HCT116 (cell line): ENCODE measurements around the gene NAPSA. TPM values are rescaled to one million over a fixed set of nuclear protein-coding genes. Genes with fewer than 3 reads are reported as not detected.

Experiments
- ATAC-seq: fragments of 200-7000 bp; cut with Tn5 transposase; 2 replicates; pipeline ENCODE4 v1.9.1; 2020; ENCODE audit warnings: mild to moderate bottlenecking, moderate library complexity
- BruUV-seq: library from RNA; stranded (reverse); fragments of 400-500 nt; replicated peaks from 2 replicates; lab custom pipeline; 2021; lab: Mats Ljungman, UMichigan
- CTCF ChIA-PET: fragments of 300-600 bp; sonication (Branson Sonifier 250); formaldehyde crosslinking; loops from one replicate; lab custom pipeline; 2021; ENCODE audit warnings: antibody characterized with exemption; lab: Charles Lee
- POLR2A ChIA-PET: fragments of 300-600, 350-600 bp; sonication (Branson Sonifier 250); formaldehyde crosslinking; loops from one replicate; lab custom pipeline; 2021; ENCODE audit warnings: antibody characterized with exemption; lab: Charles Lee
- RAD21 ChIA-PET, 2 experiments: fragments of 300-600 bp; sonication (Branson Sonifier 250); formaldehyde crosslinking; loops; one replicate each; lab custom pipeline; 2023; ENCODE audit warnings: low total read pairs in 2 of 2; ENCODE audit not compliant: uncharacterized antibody in 2 of 2, unreplicated experiment in 2 of 2, low non-redundant PET in 1 of 2; lab: Charles Lee
- DNase-seq: peaks from one replicate; pipeline ENCODE4 v3.0.0-alpha.2; 2010; ENCODE audit warnings: low read depth, low spot score
- H2AFZ ChIP-seq: fragments of 200-600 bp; shearing (Covaris generic), sonication (generic); 2 replicates; pipeline ENCODE4 v1.6.1; 2017; ENCODE audit warnings: low read depth, mixed run types, mixed read lengths, antibody characterized with exemption, low read length; ENCODE audit not compliant: poor library complexity, severe bottlenecking
- H3K27ac ChIP-seq: 2 replicates; pipeline ENCODE4 v1.5.1; 2012; ENCODE audit warnings: low read depth, low read length
- H3K27me3 ChIP-seq: fragments of 200-600 bp; sonication (generic); 2 replicates; pipeline ENCODE4 v1.6.1; 2016; ENCODE audit warnings: mixed run types, low read length, mixed read lengths; ENCODE audit not compliant: insufficient read depth
- H3K36me3 ChIP-seq, 2 experiments: fragments of 200-500 bp in 1 of 2; fragments of 200-600 bp in 1 of 2; sonication (Bioruptor generic) in 1 of 2; sonication (generic) in 1 of 2; 2 replicates each; pipeline versions ENCODE4 v1.5.1 to v1.6.1; 2014 to 2016; ENCODE audit warnings: low read length in 2 of 2, inconsistent platforms in 1 of 2, mixed read lengths in 1 of 2, mixed run types in 1 of 2; ENCODE audit not compliant: insufficient read depth in 2 of 2, control insufficient read depth in 1 of 2
- H3K4me1 ChIP-seq, 2 experiments: fragments of 200-600 bp in 1 of 2; sonication (generic) in 1 of 2; 2 replicates each; pipeline versions ENCODE4 v1.5.1 to v1.6.1; 2012 to 2017; ENCODE audit warnings: low read length in 2 of 2, inconsistent platforms in 1 of 2, mild to moderate bottlenecking in 1 of 2, mixed read lengths in 1 of 2, mixed run types in 1 of 2, moderate library complexity in 1 of 2; ENCODE audit not compliant: insufficient read depth in 2 of 2, control insufficient read depth in 1 of 2
- H3K4me2 ChIP-seq: fragments of 200-600 bp; sonication (generic); 2 replicates; pipeline ENCODE4 v1.6.1; 2017; ENCODE audit warnings: mixed run types, low read length, mixed read lengths
- H3K4me3 ChIP-seq, 2 experiments: fragments of 200-600 bp in 1 of 2; sonication (generic) in 1 of 2; replicated peaks in 1 of 2; 2 replicates each; pipeline ENCODE4 v1.5.1; 2011 to 2016; ENCODE audit warnings: low read length in 2 of 2, control low read depth in 1 of 2, low read depth in 1 of 2, mild to moderate bottlenecking in 1 of 2, mixed read lengths in 1 of 2, mixed run types in 1 of 2
- H3K79me2 ChIP-seq: fragments of 200-600 bp; sonication (generic); 2 replicates; pipeline ENCODE4 v1.6.1; 2017; ENCODE audit warnings: mild to moderate bottlenecking, mixed run types, low read length, moderate library complexity, mixed read lengths; ENCODE audit not compliant: insufficient read depth
- H3K9ac ChIP-seq: fragments of 200-600 bp; sonication (generic); 2 replicates; pipeline ENCODE4 v1.6.1; 2016; ENCODE audit warnings: low read length, mixed read lengths
- H3K9me2 ChIP-seq: fragments of 200-600 bp; sonication (generic), shearing (Covaris generic); 2 replicates; pipeline ENCODE4 v1.6.1; 2017; ENCODE audit warnings: mixed run types, mild to moderate bottlenecking, moderate library complexity; ENCODE audit not compliant: insufficient read depth
- H3K9me3 ChIP-seq, 2 experiments: fragments of 200-500 bp in 1 of 2; fragments of 200-600 bp in 1 of 2; sonication (Bioruptor generic) in 1 of 2; sonication (generic) in 1 of 2; 2 replicates each; pipeline ENCODE4 v1.6.1; 2014 to 2017; ENCODE audit warnings: low read length in 2 of 2, mixed read lengths in 2 of 2, inconsistent platforms in 1 of 2, low read depth in 1 of 2, mild to moderate bottlenecking in 1 of 2, mixed run types in 1 of 2, moderate library complexity in 1 of 2; ENCODE audit not compliant: control insufficient read depth in 1 of 2, insufficient read depth in 1 of 2
- H4K20me1 ChIP-seq: fragments of 200-600 bp; sonication (generic), shearing (Covaris generic); 2 replicates; pipeline ENCODE4 v1.6.1; 2017; ENCODE audit warnings: mixed run types, mild to moderate bottlenecking, moderate library complexity; ENCODE audit not compliant: insufficient read depth
- EGR1 ChIP-seq: IDR thresholded peaks from 2 replicates; pipeline ENCODE4 v1.6.1; 2012; ENCODE audit warnings: low read depth
- EZH2 ChIP-seq: fragments of 200-600 bp; sonication (generic); IDR thresholded peaks from 2 replicates; pipeline ENCODE4 v1.6.1; 2017; ENCODE audit warnings: antibody characterized with exemption, mixed run types
- FOSL1 ChIP-seq: IDR thresholded peaks from 2 replicates; pipeline ENCODE4 v1.6.1; 2012; ENCODE audit warnings: low read depth
- POLR2A ChIP-seq: IDR thresholded peaks from 2 replicates; pipeline ENCODE4 v1.7.0; 2011; ENCODE audit warnings: borderline replicate concordance; ENCODE audit not compliant: insufficient read depth, insufficient read length; ENCODE audit errors: extremely low read depth
- POLR2AphosphoS5 ChIP-seq: IDR thresholded peaks from 2 replicates; pipeline ENCODE4 v1.6.1; 2011; ENCODE audit warnings: mild to moderate bottlenecking, low read depth, low read length, moderate library complexity
- RAD21 ChIP-seq: IDR thresholded peaks from 2 replicates; pipeline ENCODE4 v1.6.1; 2012; ENCODE audit warnings: low read depth, mild to moderate bottlenecking
- SIN3A ChIP-seq: IDR thresholded peaks from 2 replicates; pipeline ENCODE4 v1.6.1; 2012; ENCODE audit warnings: low read depth
- SP1 ChIP-seq: IDR thresholded peaks from 2 replicates; pipeline ENCODE4 v1.6.1; 2012; ENCODE audit warnings: low read depth
- SRF ChIP-seq: IDR thresholded peaks from 2 replicates; pipeline ENCODE4 v1.6.1; 2012; ENCODE audit warnings: low read depth
- TCF7L2 ChIP-seq: IDR thresholded peaks from 2 replicates; pipeline ENCODE4 v1.7.0; 2011; ENCODE audit warnings: borderline replicate concordance, inconsistent platforms; ENCODE audit not compliant: insufficient read depth, insufficient read length; ENCODE audit errors: extremely low read depth
- YY1 ChIP-seq: IDR thresholded peaks from 2 replicates; pipeline ENCODE4 v1.6.1; 2011; ENCODE audit warnings: low read length, low read depth, moderate library complexity, mild to moderate bottlenecking; ENCODE audit not compliant: insufficient replicate concordance; ENCODE audit errors: extremely low read depth
- ZFX ChIP-seq: fragments of 450-650 bp; IDR thresholded peaks from 2 replicates; pipeline ENCODE4 v1.6.1; 2017
- intact Hi-C: fragments of 100-400 bp; cut with micrococcal nuclease; formaldehyde crosslinking; loops from 2 replicates; pipeline ENCODE4 v1.10.0; 2022
- total RNA-seq: library from RNA; stranded (reverse); gene quantifications from one replicate; pipeline ENCODE4 v1.2.1, GENCODE V29; 2021; ENCODE audit not compliant: unreplicated experiment
- TF ChIP-seq, protein P1 (sequence below), 3 experiments: fragments of 200-600 bp in 1 of 3; sonication (generic) in 1 of 3; IDR thresholded peaks in 2 of 3; conservative IDR thresholded peaks in 1 of 3; 2 replicates each; pipeline ENCODE4 v1.5.1; 2012 to 2017; ENCODE audit warnings: low read depth in 2 of 3, low read length in 2 of 3, antibody characterized with exemption in 1 of 3, borderline replicate concordance in 1 of 3, control low read depth in 1 of 3, mild to moderate bottlenecking in 1 of 3, mixed read lengths in 1 of 3, mixed run types in 1 of 3, moderate library complexity in 1 of 3; ENCODE audit not compliant: insufficient read depth in 1 of 3
- TF ChIP-seq, protein P2 (sequence below): IDR thresholded peaks from 2 replicates; pipeline ENCODE4 v1.6.1; 2012

Gene NAPSA
- total RNA-seq, 1 experiment from 2014 or later: 4.4 TPM

DNA sequence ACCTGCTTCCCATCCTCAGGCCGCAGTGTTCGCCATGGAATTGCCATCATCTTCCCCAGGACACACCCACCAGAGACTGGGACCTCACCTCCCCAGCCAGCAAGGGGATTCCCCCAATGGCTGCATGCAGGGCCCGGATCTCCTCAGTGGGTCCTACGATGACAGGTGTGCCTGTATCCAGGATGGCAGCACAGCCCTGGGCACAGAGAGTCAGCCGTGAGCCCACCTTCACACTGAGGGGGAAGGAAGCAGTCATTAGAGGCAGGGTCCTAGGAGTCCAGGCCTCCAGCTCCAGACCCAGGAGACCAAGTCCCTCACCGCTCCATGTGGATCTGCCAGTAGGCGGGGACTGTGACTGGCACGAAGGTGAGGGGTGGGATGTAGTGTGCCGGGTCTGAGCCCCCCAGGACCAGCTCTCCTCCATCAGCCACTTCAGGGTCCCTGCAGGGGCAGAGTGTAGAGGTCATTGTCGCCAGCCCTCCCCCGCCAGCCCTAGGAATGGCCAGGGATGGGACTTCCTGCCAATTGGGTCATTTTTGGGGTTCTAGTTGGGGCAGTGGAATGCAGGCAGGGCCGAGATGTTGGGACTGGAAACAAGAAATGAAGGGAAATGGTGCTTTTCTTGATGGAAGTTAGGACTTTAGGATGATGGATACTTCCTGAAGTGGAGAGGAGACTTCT lies 30.6 kb downstream of the NAPSA start (continued):
- TF ChIP-seq, protein P1, sequence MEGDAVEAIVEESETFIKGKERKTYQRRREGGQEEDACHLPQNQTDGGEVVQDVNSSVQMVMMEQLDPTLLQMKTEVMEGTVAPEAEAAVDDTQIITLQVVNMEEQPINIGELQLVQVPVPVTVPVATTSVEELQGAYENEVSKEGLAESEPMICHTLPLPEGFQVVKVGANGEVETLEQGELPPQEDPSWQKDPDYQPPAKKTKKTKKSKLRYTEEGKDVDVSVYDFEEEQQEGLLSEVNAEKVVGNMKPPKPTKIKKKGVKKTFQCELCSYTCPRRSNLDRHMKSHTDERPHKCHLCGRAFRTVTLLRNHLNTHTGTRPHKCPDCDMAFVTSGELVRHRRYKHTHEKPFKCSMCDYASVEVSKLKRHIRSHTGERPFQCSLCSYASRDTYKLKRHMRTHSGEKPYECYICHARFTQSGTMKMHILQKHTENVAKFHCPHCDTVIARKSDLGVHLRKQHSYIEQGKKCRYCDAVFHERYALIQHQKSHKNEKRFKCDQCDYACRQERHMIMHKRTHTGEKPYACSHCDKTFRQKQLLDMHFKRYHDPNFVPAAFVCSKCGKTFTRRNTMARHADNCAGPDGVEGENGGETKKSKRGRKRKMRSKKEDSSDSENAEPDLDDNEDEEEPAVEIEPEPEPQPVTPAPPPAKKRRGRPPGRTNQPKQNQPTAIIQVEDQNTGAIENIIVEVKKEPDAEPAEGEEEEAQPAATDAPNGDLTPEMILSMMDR (IDR thresholded peaks at IDR 0.05 in 2 of 3, conservative IDR thresholded peaks at IDR 0.05 in 1 of 3; ENCODE audit: borderline replicate concordance in 1 of 3, insufficient read depth in 1 of 3, low read depth in 2 of 3, low read length in 2 of 3): no peak
- TF ChIP-seq SRF: no peak

DNA sequence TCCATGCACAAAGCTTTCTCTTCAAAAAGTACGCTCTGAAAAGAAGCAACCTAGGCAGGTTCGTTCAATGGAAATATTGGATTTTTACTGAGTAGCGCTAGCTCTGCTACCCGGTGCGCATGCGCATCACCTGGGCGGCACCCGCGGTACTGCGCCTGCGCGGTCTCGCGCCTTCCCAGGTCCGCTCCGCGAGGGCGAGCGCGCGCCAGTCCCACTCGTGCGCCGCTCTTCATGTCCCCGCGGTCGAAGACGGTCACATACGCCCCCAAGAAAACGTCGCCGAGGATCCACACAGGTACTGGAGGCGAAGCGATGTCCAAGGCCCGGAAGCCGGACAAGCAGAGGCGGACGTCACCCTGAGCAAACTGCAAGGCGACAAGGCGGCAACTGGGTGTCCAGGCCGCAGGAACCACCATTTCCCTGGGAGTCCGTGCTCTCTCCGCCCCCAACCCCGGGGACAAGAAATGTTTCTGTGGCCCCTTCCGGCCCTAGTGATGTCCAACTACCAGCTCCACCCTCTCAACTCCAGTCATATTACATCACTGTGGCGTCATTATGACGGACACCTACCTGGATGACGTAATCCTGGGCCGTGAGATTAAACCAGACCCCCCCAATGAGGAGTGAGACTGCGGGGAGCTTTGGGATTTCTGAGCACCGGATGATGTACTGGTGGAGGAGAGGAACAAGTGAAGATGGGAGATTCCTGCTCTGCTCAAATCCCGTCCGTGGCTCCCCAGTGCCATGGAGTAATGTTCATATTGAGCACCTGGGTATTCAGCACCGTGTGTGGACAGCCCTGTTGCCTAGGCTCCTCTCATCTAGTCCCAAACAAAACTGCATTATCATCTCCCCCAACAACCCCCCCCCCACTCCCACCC lies 31.5 kb downstream of the NAPSA start:
- no TSS peak for BruUV-seq
- CTCF ChIA-PET: no interaction called here
- H3K79me2 ChIP-seq: no peaks in the 10 kb centered on the region
- POLR2A ChIA-PET: no interaction called here
- peak overlapping the region; percentile 86 for H3K4me2 ChIP-seq
- intact Hi-C loops: no loop called here
- peak overlapping the region; percentile 39 for H3K27ac ChIP-seq
- no peaks in the 10 kb centered on the region for H3K9me2 ChIP-seq
- no peaks in the 10 kb centered on the region for H4K20me1 ChIP-seq
- peak; percentile 8; the same call in 1 of the 2 replicates for ATAC-seq
- H3K9ac ChIP-seq: peak overlapping the region; percentile 11; the same call in 1 of the 2 replicates
- RAD21 ChIA-PET: interaction anchor here in 1 of 2 experiments (0.6 kb wide), 1 partner anchor 14 kb away, joined by 9 read pairs; no protein-coding TSS in a partner anchor
- H3K27me3 ChIP-seq: no peaks in the 10 kb centered on the region
- H3K4me3 ChIP-seq: peak overlapping the region; percentile 40 to 46
- H3K4me1 ChIP-seq: peaks cover 26 to 51% of the 10 kb centered on the region in 2 experiments
- no peaks in the 10 kb centered on the region for H3K36me3 ChIP-seq
- peak overlapping the region; percentile 95 for H2AFZ ChIP-seq
- no peak for DNase-seq
- H3K9me3 ChIP-seq: no peaks in the 10 kb centered on the region
- TF ChIP-seq FOSL1 (no peak), POLR2A (no peak), RAD21 (no peak), SRF (no peak), SP1 (no peak), TCF7L2 (no peak), EGR1 (no peak), POLR2AphosphoS5 (peak; percentile 72), EZH2 (no peak), YY1 (no peak), SIN3A (no peak), ZFX (0 out of 2 replicates have a peak, but pooled peaks have one; percentile 23)
- TF ChIP-seq, protein P2, sequence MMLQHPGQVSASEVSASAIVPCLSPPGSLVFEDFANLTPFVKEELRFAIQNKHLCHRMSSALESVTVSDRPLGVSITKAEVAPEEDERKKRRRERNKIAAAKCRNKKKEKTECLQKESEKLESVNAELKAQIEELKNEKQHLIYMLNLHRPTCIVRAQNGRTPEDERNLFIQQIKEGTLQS: no peak
- TF ChIP-seq, protein P1 (IDR thresholded peaks at IDR 0.05 in 2 of 3, conservative IDR thresholded peaks at IDR 0.05 in 1 of 3; ENCODE audit: borderline replicate concordance in 1 of 3, insufficient read depth in 1 of 3, low read depth in 2 of 3, low read length in 2 of 3): no peak
